K562 (cell line): ENCODE measurements around the gene CPSF2. TPM values are rescaled to one million over a fixed set of nuclear protein-coding genes. Genes with fewer than 3 reads are reported as not detected.

Experiments
- ATAC-seq: fragments of 200-7000 bp; cut with Tn5 transposase; 3 replicates; pipeline ENCODE4 v1.9.1; 2020; ENCODE audit warnings: moderate library complexity
- BruUV-seq: library from RNA; stranded (reverse); fragments of 400-500 nt; replicated peaks from 2 replicates; lab custom pipeline; 2021; lab: Mats Ljungman, UMichigan
- CTCF ChIA-PET: fragments of 300-600 bp; formaldehyde crosslinking; extraction: SDS; loops from one replicate; lab custom pipeline; 2021; ENCODE audit warnings: low intra/inter-chr PET ratio; lab: Yijun Ruan, JAX
- POLR2A ChIA-PET: fragments of 300-600, 350-650 bp; sonication (Branson Sonifier 250); formaldehyde crosslinking; extraction: SDS; loops from one replicate; lab custom pipeline; 2021; ENCODE audit warnings: antibody characterized with exemption, inconsistent platforms; lab: Yijun Ruan, JAX
- DNase-seq, 4 experiments: peaks; one replicate each; pipeline versions ENCODE4 v3.0.0 to v3.0.0-alpha.2; 2011 to 2018; ENCODE audit warnings: low spot score in 3 of 4, mixed read lengths in 3 of 4; ENCODE audit errors: extremely low read depth in 1 of 4
- FAIRE-seq: peaks from 2 replicates; lab custom pipeline; 2011; peaks lifted over from hg19 to GRCh38; lab: Jason Lieb, UNC
- H2AFZ ChIP-seq: 2 replicates; pipeline ENCODE4 v1.6.0; 2011; ENCODE audit warnings: low read depth, low read length, control low read depth, inconsistent platforms
- H3K27ac ChIP-seq: fragments of 200-600 bp; 3 replicates; pipeline ENCODE4 v1.8.0; 2011; ENCODE audit warnings: low read depth, mild to moderate bottlenecking, control low read depth, inconsistent platforms, low read length, moderate library complexity, mixed read lengths; ENCODE audit errors: extremely low read depth
- H3K27me3 ChIP-seq, 2 experiments: fragments of 300-600 bp in 1 of 2; 2 replicates in 1 of 2; 3 replicates in 1 of 2; pipeline versions ENCODE4 v1.6.0 to v1.8.0; 2011; ENCODE audit warnings: inconsistent platforms in 2 of 2, low read length in 2 of 2, mild to moderate bottlenecking in 1 of 2, mixed read lengths in 1 of 2, moderate library complexity in 1 of 2; ENCODE audit not compliant: control insufficient read depth in 2 of 2, insufficient read depth in 2 of 2
- H3K36me3 ChIP-seq: fragments of 300-600 bp; 3 replicates; pipeline ENCODE4 v1.8.0; 2011; ENCODE audit warnings: mild to moderate bottlenecking, low read length, inconsistent platforms; ENCODE audit not compliant: control insufficient read depth, insufficient read depth
- H3K4me1 ChIP-seq, 2 experiments: fragments of 200-600 bp in 1 of 2; replicated peaks in 1 of 2; 2 replicates in 1 of 2; 3 replicates in 1 of 2; pipeline versions ENCODE4 v1.5.1 to v1.8.0; 2011; ENCODE audit warnings: inconsistent platforms in 2 of 2, low read length in 2 of 2, mild to moderate bottlenecking in 1 of 2, mixed read lengths in 1 of 2, moderate library complexity in 1 of 2; ENCODE audit not compliant: control insufficient read depth in 2 of 2, insufficient read depth in 2 of 2
- H3K4me2 ChIP-seq: 2 replicates; pipeline ENCODE4 v1.6.1; 2011; ENCODE audit warnings: low read length, control low read depth, inconsistent platforms, mixed read lengths; ENCODE audit not compliant: insufficient read depth
- H3K4me3 ChIP-seq: fragments of 200-600 bp; sonication (generic), shearing (Covaris generic); 2 replicates; pipeline ENCODE4 v1.5.1; 2016; ENCODE audit warnings: control low read depth, inconsistent platforms
- H3K79me2 ChIP-seq: fragments of 200-600 bp; 3 replicates; pipeline ENCODE4 v1.8.0; 2011; ENCODE audit warnings: low read length, inconsistent platforms; ENCODE audit not compliant: control insufficient read depth, insufficient read depth
- H3K9ac ChIP-seq, 2 experiments: 2 replicates each; pipeline versions ENCODE4 v1.6.0 to v1.6.1; 2011; ENCODE audit warnings: low read depth in 2 of 2, low read length in 2 of 2, control low read depth in 1 of 2, inconsistent platforms in 1 of 2, mild to moderate bottlenecking in 1 of 2, mixed read lengths in 1 of 2; ENCODE audit not compliant: insufficient read depth in 1 of 2
- H3K9me1 ChIP-seq: one replicate; pipeline ENCODE4 v1.6.0; 2011; ENCODE audit warnings: inconsistent platforms, mild to moderate bottlenecking, low read length, moderate library complexity; ENCODE audit not compliant: control insufficient read depth, insufficient read depth
- H3K9me3 ChIP-seq: replicated peaks from 2 replicates; pipeline ENCODE4 v1.5.1; 2011; ENCODE audit warnings: low read depth, low read length, inconsistent platforms; ENCODE audit not compliant: control insufficient read depth, insufficient read depth
- H4K20me1 ChIP-seq: replicated peaks from 2 replicates; pipeline ENCODE4 v1.6.1; 2011; ENCODE audit warnings: low read length, inconsistent platforms, mixed read lengths; ENCODE audit not compliant: control insufficient read depth, insufficient read depth
- MTA1 ChIP-seq: fragments of 450-650 bp; IDR thresholded peaks from 2 replicates; pipeline ENCODE4 v1.6.1; 2017; ENCODE audit warnings: borderline replicate concordance
- MTA2 ChIP-seq: fragments of 450-650 bp; IDR thresholded peaks from 2 replicates; pipeline ENCODE4 v1.6.1; 2016; ENCODE audit warnings: low read depth
- SNRNP70 ChIP-seq: fragments of 200-400 bp; formaldehyde crosslinking; optimal IDR thresholded peaks from 2 replicates; pipeline ENCODE3; 2017; ENCODE audit warnings: low read depth, low read length
- TEAD4 ChIP-seq, 2 experiments: sonication (generic) in 1 of 2; formaldehyde crosslinking in 1 of 2; IDR thresholded peaks; 2 replicates each; pipeline versions ENCODE4 v1.6.1 to v1.8.0; 2012 to 2022; ENCODE audit warnings: borderline replicate concordance in 1 of 2, inconsistent platforms in 1 of 2, low read length in 1 of 2, mild to moderate bottlenecking in 1 of 2, missing genetic modification reagents in 1 of 2
- ZBTB11 ChIP-seq, 3 experiments: fragments of 200-800 bp in 1 of 3; fragments of 250-450 bp in 1 of 3; fragments of 450-650 bp in 1 of 3; sonication (Bioruptor Pico) in 1 of 3; sonication (Bioruptor generic) in 1 of 3; formaldehyde crosslinking in 1 of 3; IDR thresholded peaks; 2 replicates each; pipeline versions ENCODE4 v1.6.1 to v1.8.0; 2016 to 2022; ENCODE audit warnings: mild to moderate bottlenecking in 2 of 3, missing genetic modification characterization in 2 of 3, missing compliant biosample characterization in 1 of 3, moderate library complexity in 1 of 3
- ZHX1 ChIP-seq: fragments of 150-350 bp; conservative IDR thresholded peaks from 2 replicates; pipeline ENCODE4 v1.6.1; 2014; ENCODE audit warnings: low read length
- ZNF174 ChIP-seq: fragments of 250-450 bp; sonication (Bioruptor Pico); IDR thresholded peaks from 2 replicates; pipeline ENCODE4 v1.4.0; 2020; ENCODE audit warnings: mild to moderate bottlenecking
- WGBS: fragments of 100-300 bp; shearing (Covaris generic); methylation state at CpG from one replicate; pipeline ENCODE4 v1.1.6; 2016; ENCODE audit warnings: low coverage, mixed read lengths; ENCODE audit not compliant: insufficient coverage; ENCODE audit errors: missing lambda C conversion rate; 5-methylcytosine and 5-hydroxymethylcytosine counted together
- in situ Hi-C: fragments of 300-500 bp; cut with MboI; formaldehyde crosslinking; loops from 4 replicates; pipeline ENCODE4 v1.15.0; 2018; ENCODE audit warnings: inconsistent platforms, mixed read lengths
- intact Hi-C: fragments of 100-400 bp; cut with micrococcal nuclease; formaldehyde crosslinking; loops from 2 replicates; pipeline ENCODE4 v1.14.2; 2022
- polyA plus RNA-seq, 8 experiments: library from polyadenylated mRNA; depleted of rRNA in 4 of 8; stranded (reverse) in 5 of 8; unstranded in 3 of 8; fragments of >200 nt; fragmentation: Nextera tagmentation in 2 of 8; fragmentation: Illumina TruSeq in 1 of 8; extraction: Ambion mirVana in 2 of 8; extraction: Trizol in 1 of 8; gene quantifications; 2 replicates each; pipeline versions ENCODE4 v1.2.1 to v1.2.3, GENCODE V29; 2011 to 2014; ENCODE audit warnings: inconsistent platforms in 1 of 8, missing spikeins in 1 of 8
- total RNA-seq, 7 experiments: library from RNA; depleted of rRNA in 6 of 7; stranded (reverse); fragments of >200 nt in 6 of 7; fragmentation: Illumina TruSeq in 2 of 7; extraction: Trizol in 2 of 7; gene quantifications; 2 replicates each; pipeline versions ENCODE4 v1.2.1 to v1.2.3, GENCODE V29; 2011 to 2021; ENCODE audit warnings: low replicate concordance in 1 of 7
- TF ChIP-seq, protein P1 (sequence below): sonication (generic); formaldehyde crosslinking; IDR thresholded peaks from 2 replicates; pipeline ENCODE4 v1.8.0; 2022; ENCODE audit warnings: mild to moderate bottlenecking, missing genetic modification reagents

Gene CPSF2
- total and polyA plus RNA-seq, 9 of the 15 experiments (the other 6 are each of a cell fraction or from before 2014, with no cell fraction given): 20.8 to 71.3 (median 49.0) TPM

DNA sequence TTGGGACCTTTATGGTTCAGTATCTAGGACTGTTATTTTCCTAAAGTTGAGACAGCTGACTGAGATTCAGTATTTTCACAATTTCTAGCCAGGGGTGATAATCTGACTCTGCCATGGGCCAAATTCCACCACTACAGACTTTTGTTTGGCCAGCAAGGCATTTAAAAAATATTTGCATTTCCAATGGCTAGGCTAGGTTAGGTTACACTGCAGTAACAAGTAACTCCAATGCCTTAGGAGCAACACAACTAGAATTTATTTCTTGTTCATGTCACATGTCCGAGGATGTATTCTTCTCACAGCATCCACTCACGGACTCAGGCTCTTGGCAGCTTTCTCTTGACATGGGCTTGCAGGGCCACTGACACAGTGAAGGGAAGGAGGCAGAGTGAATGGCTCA, 83.0 kb downstream of the CPSF2 start:
- in situ Hi-C loops: no loop called here
- FAIRE-seq: no peak

More for the DNA sequence above, 83.0 kb downstream of the CPSF2 start:
- no TSS peak for BruUV-seq
- Histone ChIP-seq H3K9me1 (no peaks in the 10 kb centered on the region), H3K27me3 (peaks cover 4 to 15% of the 10 kb centered on the region in 2 experiments; a peak in 4 of 5 replicates), H3K4me3 (no peak overlapping the region), H3K36me3 (no peaks in the 10 kb centered on the region), H3K27ac (no peak overlapping the region), H4K20me1 (no peaks in the 10 kb centered on the region), H3K79me2 (no peaks in the 10 kb centered on the region), H2AFZ (no peak overlapping the region), H3K9ac (no peak overlapping the region), H3K9me3 (no peaks in the 10 kb centered on the region), H3K4me2 (no peak overlapping the region), H3K4me1 (no peaks in the 10 kb centered on the region)
- WGBS: 5% methylated on average over 2 of the region's 2 CpGs
- CTCF ChIA-PET: no interaction called here
- intact Hi-C loops: no loop called here
- DNase-seq (no peak), ATAC-seq (no peak)
- POLR2A ChIA-PET: interaction anchor here (0.6 kb wide), 1 partner anchor 46 kb away, joined by 3 read pairs; no protein-coding TSS in a partner anchor
- no peak for TF ChIP-seq ZHX1
- no peak for TF ChIP-seq TEAD4 (IDR thresholded peaks at IDR 0.05; ENCODE audit: low read length)
- no peak for TF ChIP-seq TEAD4 (CRISPR knock-in tag; IDR thresholded peaks at IDR 0.05; ENCODE audit: borderline replicate concordance)
- no peak for TF ChIP-seq ZNF174
- TF ChIP-seq, protein P1, sequence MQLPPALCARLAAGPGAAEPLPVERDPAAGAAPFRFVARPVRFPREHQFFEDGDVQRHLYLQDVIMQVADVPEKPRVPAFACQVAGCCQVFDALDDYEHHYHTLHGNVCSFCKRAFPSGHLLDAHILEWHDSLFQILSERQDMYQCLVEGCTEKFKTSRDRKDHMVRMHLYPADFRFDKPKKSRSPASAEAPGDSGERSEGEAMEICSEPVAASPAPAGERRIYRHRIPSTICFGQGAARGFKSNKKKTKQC (CRISPR knock-in tag): no peak
- TF ChIP-seq MTA2: no peak
- TF ChIP-seq MTA1: no peak
- no peak for TF ChIP-seq ZBTB11 (CRISPR knock-in tag; IDR thresholded peaks at IDR 0.05)
- TF ChIP-seq SNRNP70: no peak
